Activated CD4-positive, alpha-beta memory T cell treated with anti-CD3 and anti-CD28 coated beads, Interleukin-2, amount 10 ng/mL, durations not matched to agents 7 days and 5 days (primary cell): ENCODE results near the gene TUBAL3. TPM values are rescaled to one million over a fixed set of nuclear protein-coding genes. Genes with fewer than 3 reads are reported as not detected.

Experiments used
- CTCF ChIA-PET: fragments of 350-600 bp; sonication (Branson Sonifier 250); formaldehyde crosslinking; loops from one replicate; lab custom pipeline; 2021; ENCODE audit warnings: antibody characterized with exemption, inconsistent platforms; lab: Charles Lee
- POLR2A ChIA-PET: fragments of 350-600 bp; sonication (Branson Sonifier 250); formaldehyde crosslinking; loops from one replicate; lab custom pipeline; 2021; ENCODE audit warnings: antibody characterized with exemption; lab: Charles Lee
- DNase-seq: peaks from one replicate; pipeline ENCODE4 v3.0.0-alpha.2; 2020
- H3K27ac Mint-ChIP-seq: one replicate; pipeline ENCODE4 v1.8.0; 2021; ENCODE audit warnings: mild to moderate bottlenecking, mixed read lengths
- H3K27me3 Mint-ChIP-seq: one replicate; pipeline ENCODE4 v1.8.0; 2021; ENCODE audit warnings: mixed read lengths
- H3K36me3 Mint-ChIP-seq: one replicate; pipeline ENCODE4 v1.8.0; 2021; ENCODE audit warnings: low read depth, mixed read lengths
- H3K4me1 Mint-ChIP-seq: one replicate; pipeline ENCODE4 v1.8.0; 2021; ENCODE audit warnings: mixed read lengths
- H3K4me3 Mint-ChIP-seq: one replicate; pipeline ENCODE4 v1.8.0; 2021; ENCODE audit warnings: mild to moderate bottlenecking, mixed read lengths
- H3K9me3 Mint-ChIP-seq: one replicate; pipeline ENCODE4 v1.8.0; 2021; ENCODE audit warnings: mixed read lengths
- total RNA-seq, 2 experiments: library from RNA; stranded (reverse); gene quantifications; one replicate each; pipeline ENCODE4 v1.2.3, GENCODE V29; 2021

The TUBAL3 gene
- not detected for total RNA-seq

GRCh38 chr10:5404208-5405041, at the start of gene TUBAL3:
Gene TUBAL3, minus strand, starts transcription at chr10:5404828. Its CDS starts 36 bp downstream, at chr10:5404792.
- Mint-ChIP-seq H3K4me1 (no peaks in the 10 kb centered on the region), H3K27me3 (peaks cover 24% of the 10 kb centered on the region), H3K9me3 (no peaks in the 10 kb centered on the region), H3K36me3 (no peaks in the 10 kb centered on the region), H3K27ac (no peak within 1 kb of the TSS), H3K4me3 (no peak within 1 kb of the TSS)
- CTCF ChIA-PET: interaction anchor here (1.1 kb wide), 1 partner anchor 556 kb away, joined by 3 read pairs; no protein-coding TSS in a partner anchor
- POLR2A ChIA-PET: interaction anchor here (1.0 kb wide), 1 partner anchor 13 kb away, joined by 3 read pairs; no protein-coding TSS in a partner anchor
- no peak for DNase-seq

- no peaks in the 10 kb centered on the region for H3K27me3 Mint-ChIP-seq
- DNase-seq: no peak
- CTCF ChIA-PET: interaction anchor here (1.3 to 2.5 kb wide), 2 partner anchors 169 to 175 kb away, joined by 4 to 7 read pairs; no protein-coding TSS in a partner anchor
These were observed 49.3 kb upstream of the TUBAL3 start for GRCh38 chr10:5453749-5454489.

DNA sequence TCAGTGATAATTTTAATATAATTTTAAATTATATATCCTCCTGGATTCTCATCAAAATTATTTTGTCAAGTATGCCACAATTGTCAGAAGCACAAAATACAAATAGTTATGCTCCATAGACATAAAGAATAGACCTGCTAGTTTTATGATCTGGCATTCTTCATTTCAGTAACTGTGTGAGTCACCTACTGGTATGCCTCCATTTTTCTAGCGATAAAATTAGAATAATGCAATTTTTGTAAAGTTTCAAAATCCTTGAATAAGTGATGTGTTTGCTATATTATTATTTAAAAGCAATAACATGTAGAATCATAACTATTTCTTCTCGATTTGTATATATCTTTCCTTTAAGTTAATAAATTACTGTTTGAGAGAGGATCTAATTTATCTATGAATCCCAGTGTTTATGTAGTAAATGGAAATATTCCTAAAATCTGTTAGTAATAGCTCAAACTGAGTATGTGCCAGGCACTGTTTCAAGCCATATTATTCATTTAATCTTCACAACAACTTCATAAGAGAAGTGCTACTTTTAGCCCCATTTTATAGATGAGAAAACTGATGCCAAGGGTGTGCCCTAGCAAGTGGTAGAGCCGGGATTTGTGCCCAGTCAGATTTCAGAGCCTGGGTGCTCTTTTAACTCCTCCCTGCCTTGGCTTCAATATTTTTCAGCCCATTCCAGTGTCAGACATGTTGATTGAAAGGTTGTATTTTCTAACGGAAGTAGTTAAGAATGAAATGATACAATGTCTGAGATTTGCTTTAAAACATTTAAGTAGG, 46.2 kb upstream of the TUBAL3 start:
- H3K9me3 Mint-ChIP-seq: no peaks in the 10 kb centered on the region
- no peak overlapping the region for H3K4me3 Mint-ChIP-seq
- H3K27me3 Mint-ChIP-seq: no peaks in the 10 kb centered on the region
- H3K4me1 Mint-ChIP-seq: peaks cover 34% of the 10 kb centered on the region
- H3K27ac Mint-ChIP-seq: no peak overlapping the region
- POLR2A ChIA-PET: no interaction called here
- H3K36me3 Mint-ChIP-seq: peaks cover 41% of the 10 kb centered on the region
- CTCF ChIA-PET: interaction anchor here (1.3 kb wide), 1 partner anchor 16 kb away, joined by 3 read pairs; no protein-coding TSS in a partner anchor
- no peak for DNase-seq

More at GRCh38 chr10:5453749-5454489, 49.3 kb upstream of the TUBAL3 start:
- POLR2A ChIA-PET: no interaction called here
- H3K4me1 Mint-ChIP-seq: peaks cover 10% of the 10 kb centered on the region
- H3K9me3 Mint-ChIP-seq: no peaks in the 10 kb centered on the region
- peaks cover 62% of the 10 kb centered on the region for H3K36me3 Mint-ChIP-seq
- H3K27ac Mint-ChIP-seq: no peak overlapping the region
- H3K4me3 Mint-ChIP-seq: no peak overlapping the region

DNA sequence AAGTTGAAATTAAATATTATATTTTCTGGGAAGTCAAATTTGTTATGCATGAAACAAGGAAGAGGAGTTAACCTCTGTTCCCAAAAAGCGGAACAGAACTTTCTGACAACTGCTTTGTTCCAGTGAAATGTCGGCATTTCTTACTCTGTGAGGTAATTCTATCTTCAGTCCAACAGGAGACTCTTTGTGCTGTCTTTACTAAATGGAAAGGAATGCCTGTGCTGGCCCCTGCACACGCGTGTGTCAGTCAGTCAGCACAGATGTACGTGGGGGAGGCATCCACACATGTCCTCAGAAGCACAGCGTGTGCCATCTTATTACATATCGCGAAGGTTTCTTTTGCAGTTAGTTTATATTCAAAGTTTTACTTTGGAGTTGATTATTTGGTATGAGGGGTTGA, 45.2 kb upstream of the TUBAL3 start:
- Mint-ChIP-seq H3K36me3 (peaks cover 36% of the 10 kb centered on the region), H3K4me1 (peaks cover 36% of the 10 kb centered on the region), H3K27me3 (no peaks in the 10 kb centered on the region), H3K27ac (no peak overlapping the region), H3K9me3 (no peaks in the 10 kb centered on the region), H3K4me3 (no peak overlapping the region)
- CTCF ChIA-PET: no interaction called here
- POLR2A ChIA-PET: no interaction called here
- no peak for DNase-seq

DNA sequence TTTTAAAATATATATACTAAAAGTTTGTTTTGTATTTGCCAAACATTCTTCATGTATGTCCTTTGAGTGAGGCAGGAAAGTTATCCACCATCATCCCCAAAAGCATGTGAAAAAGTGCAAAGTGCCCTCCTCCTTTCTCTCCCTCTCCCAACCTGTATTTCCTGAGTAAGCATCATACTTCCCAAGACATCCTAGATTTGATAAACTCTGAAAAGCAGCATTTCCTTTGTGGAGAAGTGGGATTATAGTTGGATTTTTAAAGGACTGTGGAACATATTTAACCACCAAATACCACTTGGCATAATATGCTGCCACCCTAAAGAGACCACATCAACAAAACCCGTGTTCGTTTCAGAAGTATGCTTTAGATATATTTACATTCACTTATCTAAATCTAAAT, 44.6 kb upstream of the TUBAL3 start:
- no peak for DNase-seq
- Mint-ChIP-seq H3K4me3 (no peak overlapping the region), H3K27me3 (no peaks in the 10 kb centered on the region), H3K4me1 (peaks cover 42% of the 10 kb centered on the region), H3K27ac (no peak overlapping the region), H3K36me3 (peaks cover 37% of the 10 kb centered on the region), H3K9me3 (no peaks in the 10 kb centered on the region)
- ChIA-PET CTCF (interaction anchor here (9.6 kb wide), 1 partner anchor 174 kb away, joined by 204 read pairs; no protein-coding TSS in a partner anchor), POLR2A (no interaction called here)

GRCh38 chr10:5448333-5449001, 43.8 kb upstream of the TUBAL3 start:
- peaks cover 49% of the 10 kb centered on the region for H3K4me1 Mint-ChIP-seq
- ChIA-PET CTCF (interaction anchor here (2.8 to 9.6 kb wide), 3 partner anchors 13 to 181 kb away, joined by 14 to 204 read pairs (median 19); no protein-coding TSS in a partner anchor), POLR2A (interaction anchor here (1.0 to 1.7 kb wide), 3 partner anchors 14 to 175 kb away, joined by 3 to 7 read pairs (median 5); no protein-coding TSS in a partner anchor)
- H3K27me3 Mint-ChIP-seq: no peaks in the 10 kb centered on the region
- no peaks in the 10 kb centered on the region for H3K9me3 Mint-ChIP-seq
- no peak for DNase-seq
- peak overlapping the region; percentile 16 for H3K27ac Mint-ChIP-seq
- H3K4me3 Mint-ChIP-seq: no peak overlapping the region
- H3K36me3 Mint-ChIP-seq: peaks cover 34% of the 10 kb centered on the region

DNA sequence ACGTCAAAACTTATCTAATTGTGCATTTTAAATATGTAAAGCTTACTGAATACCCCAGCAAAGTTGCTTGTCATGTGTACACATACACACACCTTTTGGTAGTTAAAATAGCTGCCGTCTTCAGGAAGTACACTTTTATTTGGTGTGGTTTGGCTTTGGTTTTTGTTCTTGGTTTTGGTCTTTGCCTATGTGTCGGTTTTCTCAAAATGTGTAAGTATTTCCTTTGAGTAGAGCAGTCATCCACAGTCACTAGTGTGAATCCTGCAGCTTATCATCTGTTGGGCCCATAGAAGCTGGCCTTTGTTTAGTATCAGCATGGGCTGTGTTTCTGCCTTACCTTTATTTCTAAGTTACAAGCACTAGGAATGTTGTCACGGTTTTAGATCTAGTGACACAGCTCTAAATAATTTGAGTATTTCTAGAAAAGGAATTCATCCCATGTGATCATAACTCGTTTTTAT, 43.0 kb upstream of the TUBAL3 start:
- H3K27me3 Mint-ChIP-seq: no peaks in the 10 kb centered on the region
- peak overlapping the region; percentile 76 for H3K27ac Mint-ChIP-seq
- DNase-seq: peak; percentile 38
- POLR2A ChIA-PET: interaction anchor here (0.6 to 1.7 kb wide), 6 partner anchors 14 to 603 kb away, joined by 3 to 7 read pairs (median 4); no protein-coding TSS in a partner anchor
- CTCF ChIA-PET: interaction anchor here (0.8 to 9.6 kb wide), 5 partner anchors 12 to 998 kb away, joined by 3 to 204 read pairs (median 14); no protein-coding TSS in a partner anchor
- no peaks in the 10 kb centered on the region for H3K9me3 Mint-ChIP-seq
- H3K36me3 Mint-ChIP-seq: peaks cover 26% of the 10 kb centered on the region
- H3K4me1 Mint-ChIP-seq: peaks cover 56% of the 10 kb centered on the region
- peak overlapping the region; percentile 73 for H3K4me3 Mint-ChIP-seq

GRCh38 chr10:5447056-5447455, 42.4 kb upstream of the TUBAL3 start:
- Mint-ChIP-seq H3K27ac (peak overlapping the region; percentile 76), H3K9me3 (no peaks in the 10 kb centered on the region), H3K4me3 (peak overlapping the region; percentile 73), H3K27me3 (no peaks in the 10 kb centered on the region), H3K4me1 (peaks cover 62% of the 10 kb centered on the region), H3K36me3 (peaks cover 20% of the 10 kb centered on the region)
- ChIA-PET CTCF (interaction anchor here (0.8 to 9.6 kb wide), 7 partner anchors 12 to 999 kb away, joined by 3 to 204 read pairs (median 3); no protein-coding TSS in a partner anchor), POLR2A (interaction anchor here (1.0 to 1.7 kb wide), 6 partner anchors 13 to 176 kb away, joined by 3 to 7 read pairs (median 4); no protein-coding TSS in a partner anchor)
- DNase-seq: no peak

GRCh38 chr10:5446390-5446926, 41.8 kb upstream of the TUBAL3 start:
- Mint-ChIP-seq H3K36me3 (peaks cover 16% of the 10 kb centered on the region), H3K27me3 (no peaks in the 10 kb centered on the region), H3K4me3 (peak overlapping the region; percentile 73), H3K9me3 (no peaks in the 10 kb centered on the region), H3K4me1 (peaks cover 62% of the 10 kb centered on the region), H3K27ac (peak overlapping the region; percentile 69)
- ChIA-PET CTCF (interaction anchor here (1.2 to 9.6 kb wide), 5 partner anchors 11 to 631 kb away, joined by 3 to 204 read pairs (median 14); no protein-coding TSS in a partner anchor), POLR2A (interaction anchor here (1.0 to 1.6 kb wide), 3 partner anchors 13 to 607 kb away, joined by 3 to 5 read pairs (median 4); no protein-coding TSS in a partner anchor)
- peak; percentile 80 for DNase-seq

DNA sequence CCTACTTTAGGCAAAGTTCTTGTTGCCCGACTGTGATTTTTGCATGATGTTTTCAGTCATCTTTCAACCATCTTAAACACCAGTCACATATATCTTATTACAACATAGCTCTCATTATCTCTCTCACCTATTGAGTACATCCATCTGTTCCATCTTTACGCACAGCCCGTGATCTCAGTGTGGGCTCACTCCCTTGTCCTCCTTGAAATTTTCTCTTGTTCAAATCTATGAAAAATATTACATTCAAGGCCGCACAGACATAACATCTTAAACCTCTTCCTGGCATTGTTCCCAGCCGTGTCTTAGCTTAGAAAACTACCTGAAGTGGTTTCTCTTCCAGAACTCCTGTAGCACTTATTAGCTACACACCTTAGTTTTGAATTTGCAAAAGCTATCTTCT, 40.4 kb upstream of the TUBAL3 start:
- H3K36me3 Mint-ChIP-seq: peaks cover 15% of the 10 kb centered on the region
- CTCF ChIA-PET: interaction anchor here (1.3 to 9.6 kb wide), 4 partner anchors 10 to 179 kb away, joined by 3 to 204 read pairs (median 20); no protein-coding TSS in a partner anchor
- H3K9me3 Mint-ChIP-seq: no peaks in the 10 kb centered on the region
- no peak for DNase-seq
- peaks cover 61% of the 10 kb centered on the region for H3K4me1 Mint-ChIP-seq
- H3K27me3 Mint-ChIP-seq: no peaks in the 10 kb centered on the region
- H3K27ac Mint-ChIP-seq: no peak overlapping the region
- POLR2A ChIA-PET: interaction anchor here (0.9 kb wide), 1 partner anchor 609 kb away, joined by 3 read pairs; no protein-coding TSS in a partner anchor
- H3K4me3 Mint-ChIP-seq: no peak overlapping the region

DNA sequence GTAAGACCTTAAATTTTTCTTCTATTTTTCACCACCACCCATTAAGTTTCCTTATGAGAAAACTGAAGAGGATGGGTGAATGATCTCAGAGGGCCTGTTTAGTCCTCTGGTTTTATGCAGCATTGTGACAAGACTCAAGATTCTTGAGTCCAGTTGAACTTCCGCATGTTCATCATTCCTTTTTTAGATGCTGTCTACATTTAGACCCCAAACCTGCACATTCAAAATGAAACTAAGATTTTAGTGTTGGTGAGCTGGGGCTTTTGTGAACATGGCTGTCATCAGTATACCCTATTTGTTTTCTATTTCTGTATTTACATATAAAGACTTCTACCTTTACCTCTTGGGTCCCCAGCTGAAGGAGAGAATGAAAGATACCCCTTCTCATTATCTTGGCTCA, 38.8 kb upstream of the TUBAL3 start:
- Mint-ChIP-seq H3K27ac (peak overlapping the region; percentile 37), H3K27me3 (no peaks in the 10 kb centered on the region), H3K36me3 (peaks cover 16% of the 10 kb centered on the region), H3K4me3 (no peak overlapping the region), H3K9me3 (no peaks in the 10 kb centered on the region), H3K4me1 (peaks cover 50% of the 10 kb centered on the region)
- ChIA-PET POLR2A (interaction anchor here (2.6 kb wide), 1 partner anchor 180 kb away, joined by 16 read pairs; no protein-coding TSS in a partner anchor), CTCF (interaction anchor here (0.5 to 9.6 kb wide), 13 partner anchors 10 to 671 kb away, joined by 3 to 204 read pairs (median 4); no protein-coding TSS in a partner anchor)
- DNase-seq: no peak
